ENCODE results near the gene PAX2. TPM values are rescaled to one million over a fixed set of nuclear protein-coding genes. Genes with fewer than 3 reads are reported as not detected.

PAX2 gene
- total RNA-seq, 6 experiments from 2014 or later: not detected

DNA sequence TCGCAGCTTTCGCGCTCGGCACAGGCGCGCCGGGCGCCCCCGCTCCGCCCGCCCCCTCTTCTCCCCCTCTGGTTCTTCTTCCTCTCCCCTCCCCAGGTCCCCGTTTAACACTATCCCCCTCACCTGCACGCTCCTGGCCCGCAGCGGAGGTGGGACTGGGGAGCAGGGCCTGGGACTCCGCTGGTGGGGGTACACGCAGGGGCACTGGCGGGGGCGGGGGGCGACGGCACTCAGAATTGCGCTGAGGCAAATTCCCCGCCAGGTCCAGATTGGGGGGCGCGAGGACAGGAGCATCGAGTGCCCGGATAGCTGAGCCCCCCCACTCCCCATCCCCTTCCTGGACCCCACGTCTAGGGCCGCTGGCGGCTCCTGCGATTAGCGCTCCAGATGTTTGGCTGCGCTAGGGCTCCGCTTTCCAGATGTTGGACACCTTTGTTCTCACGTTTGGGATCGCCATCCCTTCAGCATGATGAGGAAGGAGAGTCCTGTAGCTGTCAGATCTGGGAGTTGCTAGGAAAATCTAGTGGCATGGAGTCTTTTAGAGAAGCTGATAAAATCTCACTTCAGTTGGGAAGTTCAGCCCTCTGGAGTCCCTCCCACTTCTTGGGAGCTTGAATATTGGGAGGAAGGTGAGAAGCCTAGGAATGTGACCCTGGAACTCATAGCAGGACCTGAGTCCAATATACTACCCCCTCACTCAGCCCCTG lies 31.4 kb upstream of the PAX2 start:
- H3K4me3 Mint-ChIP-seq: no peak overlapping the region
- peaks cover 5% of the 10 kb centered on the region; the same call in 1 of the 2 replicates for H3K36me3 Mint-ChIP-seq (ENCODE audit: low read depth)
- H3K4me1 Mint-ChIP-seq (ENCODE audit: low read depth): peaks cover 5% of the 10 kb centered on the region; the same call in 1 of the 2 replicates
- no peak for DNase-seq
- no peak overlapping the region for H3K27ac Mint-ChIP-seq
- H3K27me3 Mint-ChIP-seq (ENCODE audit: insufficient read depth): peaks cover 68% of the 10 kb centered on the region
- TF ChIP-seq, protein P1, sequence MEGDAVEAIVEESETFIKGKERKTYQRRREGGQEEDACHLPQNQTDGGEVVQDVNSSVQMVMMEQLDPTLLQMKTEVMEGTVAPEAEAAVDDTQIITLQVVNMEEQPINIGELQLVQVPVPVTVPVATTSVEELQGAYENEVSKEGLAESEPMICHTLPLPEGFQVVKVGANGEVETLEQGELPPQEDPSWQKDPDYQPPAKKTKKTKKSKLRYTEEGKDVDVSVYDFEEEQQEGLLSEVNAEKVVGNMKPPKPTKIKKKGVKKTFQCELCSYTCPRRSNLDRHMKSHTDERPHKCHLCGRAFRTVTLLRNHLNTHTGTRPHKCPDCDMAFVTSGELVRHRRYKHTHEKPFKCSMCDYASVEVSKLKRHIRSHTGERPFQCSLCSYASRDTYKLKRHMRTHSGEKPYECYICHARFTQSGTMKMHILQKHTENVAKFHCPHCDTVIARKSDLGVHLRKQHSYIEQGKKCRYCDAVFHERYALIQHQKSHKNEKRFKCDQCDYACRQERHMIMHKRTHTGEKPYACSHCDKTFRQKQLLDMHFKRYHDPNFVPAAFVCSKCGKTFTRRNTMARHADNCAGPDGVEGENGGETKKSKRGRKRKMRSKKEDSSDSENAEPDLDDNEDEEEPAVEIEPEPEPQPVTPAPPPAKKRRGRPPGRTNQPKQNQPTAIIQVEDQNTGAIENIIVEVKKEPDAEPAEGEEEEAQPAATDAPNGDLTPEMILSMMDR (IDR thresholded peaks at IDR 0.05): no peak
- peaks cover 5% of the 10 kb centered on the region for H3K9me3 Mint-ChIP-seq

DNA sequence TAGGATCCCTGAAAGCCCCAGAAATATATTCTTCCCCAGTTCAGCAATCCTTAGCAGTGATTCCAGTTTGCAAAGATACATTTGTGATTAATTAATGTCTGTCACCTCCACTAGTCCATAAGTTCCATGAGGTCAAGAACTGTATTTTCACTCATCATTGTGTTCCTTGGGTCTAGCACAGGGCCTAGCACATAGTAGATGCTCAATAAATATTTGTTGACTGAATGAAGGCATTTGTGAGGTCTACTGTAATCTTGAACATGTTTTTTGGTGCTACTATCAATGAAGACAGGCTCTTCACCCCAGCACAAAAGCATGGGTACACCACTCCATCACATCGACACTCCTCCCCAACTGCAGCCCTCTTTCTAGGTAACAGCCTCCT lies 30.8 kb upstream of the PAX2 start:
- peaks cover 5% of the 10 kb centered on the region; the same call in 1 of the 2 replicates for H3K36me3 Mint-ChIP-seq (ENCODE audit: low read depth)
- no peak overlapping the region for H3K4me3 Mint-ChIP-seq
- H3K27me3 Mint-ChIP-seq (ENCODE audit: insufficient read depth): peaks cover 68% of the 10 kb centered on the region
- H3K9me3 Mint-ChIP-seq: peaks cover 5% of the 10 kb centered on the region
- DNase-seq: no peak
- peaks cover 5% of the 10 kb centered on the region; the same call in 1 of the 2 replicates for H3K4me1 Mint-ChIP-seq (ENCODE audit: low read depth)
- no peak overlapping the region for H3K27ac Mint-ChIP-seq
- TF ChIP-seq, protein P1 (IDR thresholded peaks at IDR 0.05): no peak

- TF ChIP-seq, protein P1 (IDR thresholded peaks at IDR 0.05): no peak
- Mint-ChIP-seq H3K4me3 (peak overlapping the region; percentile 18; the same call in 1 of the 2 replicates), H3K4me1 (ENCODE audit: low read depth) (peaks cover 5% of the 10 kb centered on the region; the same call in 1 of the 2 replicates), H3K36me3 (ENCODE audit: low read depth) (peaks cover 5% of the 10 kb centered on the region; the same call in 1 of the 2 replicates), H3K27me3 (ENCODE audit: insufficient read depth) (peaks cover 72% of the 10 kb centered on the region), H3K9me3 (peaks cover 5% of the 10 kb centered on the region), H3K27ac (no peak overlapping the region)
- no peak for DNase-seq
Observed at GRCh38 chr10:100715101-100715444, 30.3 kb upstream of the PAX2 start.

- Mint-ChIP-seq H3K36me3 (ENCODE audit: low read depth) (peaks cover 5% of the 10 kb centered on the region; the same call in 1 of the 2 replicates), H3K4me3 (peak overlapping the region; percentile 18; the same call in 1 of the 2 replicates), H3K9me3 (peaks cover 5% of the 10 kb centered on the region), H3K27ac (no peak overlapping the region), H3K4me1 (ENCODE audit: low read depth) (peaks cover 5% of the 10 kb centered on the region; the same call in 1 of the 2 replicates), H3K27me3 (ENCODE audit: insufficient read depth) (peaks cover 70% of the 10 kb centered on the region)
- TF ChIP-seq, protein P1 (IDR thresholded peaks at IDR 0.05): no peak
- no peak for DNase-seq
Observed at GRCh38 chr10:100715445-100716385, 29.7 kb upstream of the PAX2 start.

GRCh38 chr10:100717166-100717565 lies 28.2 kb upstream of the PAX2 start:
- no peak for DNase-seq
- TF ChIP-seq, protein P1 (IDR thresholded peaks at IDR 0.05): no peak
- peaks cover 65% of the 10 kb centered on the region for H3K27me3 Mint-ChIP-seq (ENCODE audit: insufficient read depth)

More at GRCh38 chr10:100717166-100717565, 28.2 kb upstream of the PAX2 start:
- Mint-ChIP-seq H3K9me3 (peaks cover 5% of the 10 kb centered on the region), H3K27ac (no peak overlapping the region), H3K4me1 (ENCODE audit: low read depth) (peaks cover 5% of the 10 kb centered on the region; the same call in 1 of the 2 replicates), H3K4me3 (no peak overlapping the region), H3K36me3 (ENCODE audit: low read depth) (peaks cover 5% of the 10 kb centered on the region; the same call in 1 of the 2 replicates)
